ENCODE measurements around the gene SPEG. TPM values are rescaled to one million over a fixed set of nuclear protein-coding genes. Genes with fewer than 3 reads are reported as not detected.

Gene SPEG
- total RNA-seq, 2 donors from 2014 or later: 23.1 to 29.8 TPM

DNA sequence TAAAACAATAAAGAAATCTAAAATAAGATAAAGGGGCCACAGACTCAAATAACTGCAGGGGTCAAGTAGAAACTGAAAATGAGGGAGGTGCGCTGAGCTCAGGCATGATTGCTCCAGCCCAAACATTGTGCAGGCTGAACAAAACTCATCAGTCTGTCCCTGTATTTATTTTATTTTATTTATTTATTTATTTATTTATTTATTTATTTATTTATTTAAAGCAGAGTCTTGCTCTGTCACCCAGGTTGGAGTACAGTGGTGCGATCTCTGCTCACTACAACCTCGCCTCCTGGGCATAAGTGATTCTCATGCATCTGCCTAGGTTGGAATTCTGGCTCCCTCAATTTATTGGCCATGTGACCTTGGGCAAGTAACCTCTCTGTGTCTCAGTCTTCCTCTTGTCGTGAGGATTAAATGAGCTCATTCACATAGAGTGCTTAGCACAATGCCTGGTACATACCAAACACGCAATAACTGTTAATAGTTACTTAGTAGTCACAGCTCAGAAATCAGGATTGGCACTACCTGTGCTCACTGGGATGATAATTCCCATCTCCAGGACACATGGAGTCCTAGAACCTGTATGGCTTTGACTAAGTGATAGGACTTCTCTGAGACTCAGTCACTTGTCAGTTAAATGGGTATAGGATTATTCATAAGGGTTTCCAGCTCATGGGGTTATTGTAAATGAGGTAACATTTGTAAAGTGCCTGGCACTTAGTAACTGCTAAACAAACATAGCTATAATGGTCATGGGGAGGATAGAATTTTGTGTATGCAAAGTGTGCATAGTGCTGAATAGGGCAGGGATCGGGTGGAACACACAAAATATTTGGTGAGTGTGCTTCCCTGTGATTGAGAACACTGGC is 6.0 kb downstream of the SPEG start:
- H3K36me3 Mint-ChIP-seq (ENCODE audit: low read depth): no peaks in the 10 kb centered on the region
- Histone ChIP-seq H3K4me3 (ENCODE audit: low read length) (no peak overlapping the region), H3K9ac (ENCODE audit: extremely low read depth, low read length, poor library complexity, severe bottlenecking) (no peak overlapping the region), H3K9me3 (ENCODE audit: control insufficient read depth, low read length) (no peaks in the 10 kb centered on the region), H3K27me3 (ENCODE audit: control insufficient read depth, insufficient read depth, low read length, poor library complexity, severe bottlenecking) (peaks cover 48% of the 10 kb centered on the region), H3K4me1 (ENCODE audit: control insufficient read depth, insufficient read depth, low read length) (no peaks in the 10 kb centered on the region), H3K27ac (ENCODE audit: low read depth, low read length) (no peak overlapping the region), H3K36me3 (ENCODE audit: control insufficient read depth, insufficient read depth, low read length) (no peaks in the 10 kb centered on the region)
- TF ChIP-seq, protein P1, sequence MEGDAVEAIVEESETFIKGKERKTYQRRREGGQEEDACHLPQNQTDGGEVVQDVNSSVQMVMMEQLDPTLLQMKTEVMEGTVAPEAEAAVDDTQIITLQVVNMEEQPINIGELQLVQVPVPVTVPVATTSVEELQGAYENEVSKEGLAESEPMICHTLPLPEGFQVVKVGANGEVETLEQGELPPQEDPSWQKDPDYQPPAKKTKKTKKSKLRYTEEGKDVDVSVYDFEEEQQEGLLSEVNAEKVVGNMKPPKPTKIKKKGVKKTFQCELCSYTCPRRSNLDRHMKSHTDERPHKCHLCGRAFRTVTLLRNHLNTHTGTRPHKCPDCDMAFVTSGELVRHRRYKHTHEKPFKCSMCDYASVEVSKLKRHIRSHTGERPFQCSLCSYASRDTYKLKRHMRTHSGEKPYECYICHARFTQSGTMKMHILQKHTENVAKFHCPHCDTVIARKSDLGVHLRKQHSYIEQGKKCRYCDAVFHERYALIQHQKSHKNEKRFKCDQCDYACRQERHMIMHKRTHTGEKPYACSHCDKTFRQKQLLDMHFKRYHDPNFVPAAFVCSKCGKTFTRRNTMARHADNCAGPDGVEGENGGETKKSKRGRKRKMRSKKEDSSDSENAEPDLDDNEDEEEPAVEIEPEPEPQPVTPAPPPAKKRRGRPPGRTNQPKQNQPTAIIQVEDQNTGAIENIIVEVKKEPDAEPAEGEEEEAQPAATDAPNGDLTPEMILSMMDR (conservative IDR thresholded peaks at IDR 0.05): no peak
- H3K4me3 Mint-ChIP-seq: peak overlapping the region; percentile 71
- DNase-seq: peak; percentile 40
- peaks cover 13% of the 10 kb centered on the region for H3K4me1 Mint-ChIP-seq
- H3K27me3 Mint-ChIP-seq (ENCODE audit: insufficient read depth): peaks cover 53% of the 10 kb centered on the region
- no peak overlapping the region for H3K27ac Mint-ChIP-seq
- 90 to 92% methylated on average over 5 to 6 of the region's 6 CpGs for WGBS, 2 experiments (ENCODE audit: insufficient coverage in 1 of 2, insufficient read length in 1 of 2)
- no peaks in the 10 kb centered on the region for H3K9me3 Mint-ChIP-seq

DNA sequence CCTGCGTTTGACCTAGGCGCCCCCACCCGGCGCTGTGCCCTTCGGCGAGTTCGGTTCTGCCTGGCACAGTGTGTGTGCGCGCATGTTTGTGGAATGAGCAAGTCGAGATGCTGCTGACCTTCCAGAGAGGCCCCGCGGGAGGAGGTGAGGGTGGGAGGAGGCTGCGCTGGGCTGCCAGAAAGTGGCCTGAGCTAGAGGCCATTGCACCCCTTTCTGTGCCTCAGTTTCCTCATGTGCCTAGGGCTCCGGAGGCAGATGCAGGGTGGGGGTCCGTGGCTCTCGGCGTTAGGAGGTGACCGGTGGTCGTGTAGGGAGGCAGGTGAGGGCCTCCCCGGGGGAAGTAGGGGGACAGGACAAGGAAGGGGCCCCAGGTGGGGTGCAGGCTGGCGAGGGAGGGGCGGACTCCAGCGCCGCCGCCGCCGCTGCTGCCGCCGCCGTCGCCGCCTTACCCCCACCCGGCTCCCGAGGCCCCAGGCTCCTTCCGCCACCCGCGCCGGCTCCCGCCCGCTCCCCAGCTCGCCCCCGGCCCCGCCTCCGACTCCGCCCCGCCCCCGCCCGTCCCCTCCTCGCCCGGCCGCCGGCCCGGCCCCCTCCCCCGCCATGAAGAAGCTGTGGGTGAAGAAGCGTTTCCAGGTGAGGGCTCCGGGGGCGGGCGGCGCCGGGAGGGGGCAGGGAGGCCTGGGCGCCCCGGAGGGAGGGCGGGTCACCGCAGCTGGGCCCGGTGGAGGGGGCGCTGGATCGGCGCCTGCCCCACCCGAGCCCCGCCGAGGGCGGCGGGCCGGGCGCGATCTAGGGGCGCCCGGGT is 7.0 kb downstream of the SPEG start:
- H3K36me3 Mint-ChIP-seq (ENCODE audit: low read depth): no peaks in the 10 kb centered on the region
- WGBS, 2 experiments (ENCODE audit: insufficient coverage in 1 of 2, insufficient read length in 1 of 2): 4 to 14% methylated on average over 20 to 78 of the region's 78 CpGs
- H3K9me3 ChIP-seq (ENCODE audit: control insufficient read depth, low read length): no peaks in the 10 kb centered on the region
- no peak overlapping the region for H3K9ac ChIP-seq (ENCODE audit: extremely low read depth, low read length, poor library complexity, severe bottlenecking)
- peaks cover 55% of the 10 kb centered on the region for H3K27me3 Mint-ChIP-seq (ENCODE audit: insufficient read depth)
- H3K27ac ChIP-seq (ENCODE audit: low read depth, low read length): no peak overlapping the region
- TF ChIP-seq, protein P1 (conservative IDR thresholded peaks at IDR 0.05): no peak
- H3K4me1 ChIP-seq (ENCODE audit: control insufficient read depth, insufficient read depth, low read length): no peaks in the 10 kb centered on the region
- H3K9me3 Mint-ChIP-seq: no peaks in the 10 kb centered on the region
- H3K4me3 ChIP-seq (ENCODE audit: low read length): peak overlapping the region; percentile 71
- H3K27me3 ChIP-seq (ENCODE audit: control insufficient read depth, insufficient read depth, low read length, poor library complexity, severe bottlenecking): peaks cover 37% of the 10 kb centered on the region
- H3K36me3 ChIP-seq (ENCODE audit: control insufficient read depth, insufficient read depth, low read length): no peaks in the 10 kb centered on the region
- H3K27ac Mint-ChIP-seq: no peak overlapping the region
- peak; percentile 81 for DNase-seq
- peaks cover 13% of the 10 kb centered on the region for H3K4me1 Mint-ChIP-seq
- H3K4me3 Mint-ChIP-seq: peak overlapping the region; percentile 71

DNA sequence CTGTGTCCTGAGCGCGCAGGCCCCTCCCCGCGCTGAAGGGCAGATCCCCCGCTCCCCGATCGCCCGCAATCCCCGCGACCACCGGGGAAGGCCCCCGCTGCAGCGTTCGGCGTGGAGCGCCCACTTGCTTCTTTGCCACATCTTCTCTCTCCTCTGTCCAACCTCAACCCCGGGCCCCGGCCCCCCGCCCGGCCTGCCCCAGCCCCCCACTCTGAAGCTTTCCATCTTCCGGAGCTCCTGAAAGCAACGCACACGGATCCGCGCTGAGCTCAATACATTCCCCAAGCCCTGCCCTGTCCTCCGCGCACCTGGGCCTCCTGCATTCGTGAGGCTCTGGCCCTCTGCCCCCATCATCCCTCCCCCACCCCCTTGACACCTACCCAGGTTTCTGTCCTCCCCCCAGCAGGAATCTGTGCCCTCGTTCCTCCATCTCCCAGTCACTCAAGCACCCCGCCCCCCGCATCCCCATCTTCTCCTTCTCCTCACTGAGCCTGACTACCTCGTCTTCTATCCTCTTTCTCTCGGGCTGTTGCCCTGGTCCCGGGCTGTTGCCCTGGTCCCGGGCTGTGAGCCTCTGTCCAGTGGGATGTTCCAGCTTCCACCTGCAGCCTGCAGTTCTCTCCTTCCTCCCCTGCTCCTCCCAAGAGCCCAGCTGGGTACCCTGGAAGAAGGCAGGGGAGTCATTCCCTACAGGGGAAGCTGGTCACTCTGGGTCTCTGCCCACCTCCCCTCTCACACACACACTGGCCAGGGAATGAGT is 7.8 kb downstream of the SPEG start:
- Mint-ChIP-seq H3K4me3 (peak overlapping the region; percentile 60), H3K4me1 (peaks cover 13% of the 10 kb centered on the region), H3K9me3 (no peaks in the 10 kb centered on the region), H3K27ac (no peak overlapping the region), H3K27me3 (ENCODE audit: insufficient read depth) (peaks cover 62% of the 10 kb centered on the region), H3K36me3 (ENCODE audit: low read depth) (no peaks in the 10 kb centered on the region)
- Histone ChIP-seq H3K9me3 (ENCODE audit: control insufficient read depth, low read length) (no peaks in the 10 kb centered on the region), H3K27me3 (ENCODE audit: control insufficient read depth, insufficient read depth, low read length, poor library complexity, severe bottlenecking) (peaks cover 36% of the 10 kb centered on the region), H3K4me1 (ENCODE audit: control insufficient read depth, insufficient read depth, low read length) (no peaks in the 10 kb centered on the region), H3K36me3 (ENCODE audit: control insufficient read depth, insufficient read depth, low read length) (no peaks in the 10 kb centered on the region), H3K4me3 (ENCODE audit: low read length) (peak overlapping the region; percentile 64), H3K9ac (ENCODE audit: extremely low read depth, low read length, poor library complexity, severe bottlenecking) (no peak overlapping the region), H3K27ac (ENCODE audit: low read depth, low read length) (no peak overlapping the region)
- TF ChIP-seq, protein P1 (conservative IDR thresholded peaks at IDR 0.05): no peak
- DNase-seq: peak; percentile 69
- 12 to 40% methylated on average over 3 to 35 of the region's 35 CpGs for WGBS, 2 experiments (ENCODE audit: insufficient coverage in 1 of 2, insufficient read length in 1 of 2)
